GM18505 (cell line): Measurements from ENCODE around the gene RCAN2.

ENCODE experiments used
- ATAC-seq: cut with Tn5 transposase; IDR thresholded peaks from one replicate; pipeline ENCODE4 v1.9.1; 2021; ENCODE audit not compliant: unreplicated experiment
- POLR2A ChIP-seq: IDR thresholded peaks from 4 replicates; pipeline ENCODE4 v1.6.1; 2011; ENCODE audit warnings: borderline replicate concordance; ENCODE audit not compliant: insufficient read depth, insufficient read length; ENCODE audit errors: extremely low read depth

RCAN2 gene

GRCh38 chr6:46473881-46474280 is 17.4 kb downstream of the RCAN2 start:
- ATAC-seq = no peak
- no peak for TF ChIP-seq POLR2A

- no peak for ATAC-seq
- no peak for TF ChIP-seq POLR2A
Observed at GRCh38 chr6:46472243-46472642, 19.0 kb downstream of the RCAN2 start.

GRCh38 chr6:46469021-46469420 is 22.2 kb downstream of the RCAN2 start:
- no peak for ATAC-seq
- TF ChIP-seq POLR2A = no peak

GRCh38 chr6:46468403-46469010 is 22.7 kb downstream of the RCAN2 start:
- TF ChIP-seq POLR2A = no peak
- ATAC-seq = no peak

GRCh38 chr6:46466570-46466969 is 24.7 kb downstream of the RCAN2 start:
- no peak for TF ChIP-seq POLR2A
- no peak for ATAC-seq

- ATAC-seq = no peak
Observed at GRCh38 chr6:46465294-46466165, 25.7 kb downstream of the RCAN2 start.

GRCh38 chr6:46456297-46456696 is 35.0 kb downstream of the RCAN2 start:
- ATAC-seq = no peak
- no peak for TF ChIP-seq POLR2A

More at GRCh38 chr6:46465294-46466165, 25.7 kb downstream of the RCAN2 start:
- no peak for TF ChIP-seq POLR2A

GRCh38 chr6:46454691-46455090 is 36.6 kb downstream of the RCAN2 start:
- ATAC-seq = no peak

GRCh38 chr6:46453741-46454316 is 37.4 kb downstream of the RCAN2 start:
- no peak for TF ChIP-seq POLR2A
- no peak for ATAC-seq

More at GRCh38 chr6:46454691-46455090, 36.6 kb downstream of the RCAN2 start:
- TF ChIP-seq POLR2A = no peak

- no peak for TF ChIP-seq POLR2A
- ATAC-seq = no peak
Observed at GRCh38 chr6:46453216-46453615, 38.0 kb downstream of the RCAN2 start.

GRCh38 chr6:46452312-46452917 is 38.8 kb downstream of the RCAN2 start:
- no peak for ATAC-seq
- no peak for TF ChIP-seq POLR2A

- ATAC-seq = no peak
- TF ChIP-seq POLR2A = no peak
Observed at GRCh38 chr6:46451343-46451742, 39.9 kb downstream of the RCAN2 start.

- no peak for TF ChIP-seq POLR2A
- ATAC-seq = no peak
Observed at GRCh38 chr6:46444772-46445454, 46.3 kb downstream of the RCAN2 start.
